HG02943 (cell line): ENCODE results near the gene SPATA25.

Experiments used
- ATAC-seq: cut with Tn5 transposase; IDR thresholded peaks from one replicate; pipeline ENCODE4 v1.9.1; 2021; ENCODE audit warnings: mild to moderate bottlenecking, low read depth, moderate library complexity; ENCODE audit not compliant: unreplicated experiment

Gene SPATA25

GRCh38 chr20:45843506-45843905, 43.9 kb downstream of the SPATA25 start:
- ATAC-seq, result no peak

GRCh38 chr20:45842169-45842812, 45.1 kb downstream of the SPATA25 start:
- no peak for ATAC-seq

GRCh38 chr20:45841407-45842129, 45.9 kb downstream of the SPATA25 start:
- ATAC-seq, result no peak

GRCh38 chr20:45840700-45841198, 46.7 kb downstream of the SPATA25 start:
- no peak for ATAC-seq

- no peak for ATAC-seq
These were observed 50.6 kb downstream of the SPATA25 start for GRCh38 chr20:45836841-45837240.
